ENCODE measurements around the gene FAM131A. TPM values are rescaled to one million over a fixed set of nuclear protein-coding genes. Genes with fewer than 3 reads are reported as not detected.

Gene FAM131A
- total and polyA plus RNA-seq, 2 donors (not counting 3 experiments of a cell fraction or from before 2014, with no cell fraction given) = 19.9 to 29.9 TPM

- CTCF ChIA-PET = interaction anchor here (1.0 to 6.9 kb wide), 8 partner anchors 10 to 402 kb away, joined by 3 to 52 read pairs (median 6); no protein-coding TSS in a partner anchor
- Histone ChIP-seq H3K27ac (ENCODE audit: insufficient read depth, low read depth, low read length) (no peak overlapping the region), H3K4me1 (ENCODE audit: control insufficient read depth, extremely low read depth, insufficient read depth, low read length) (peaks cover 10% of the 10 kb centered on the region), H3K79me2 (ENCODE audit: control insufficient read depth, insufficient read depth, low read length) (no peaks in the 10 kb centered on the region), H3K9me3 (replicated peaks; ENCODE audit: control insufficient read depth, insufficient read depth, low read length) (no peaks in the 10 kb centered on the region), H3K36me3 (ENCODE audit: control insufficient read depth in 2 of 2, extremely low read depth in 1 of 2, insufficient read depth in 2 of 2, low read length in 2 of 2) (no peaks in the 10 kb centered on the region), H3K9me1 (replicated peaks; ENCODE audit: control insufficient read depth, extremely low read depth, insufficient read depth, low read length) (no peaks in the 10 kb centered on the region), H3K27me3 (ENCODE audit: control insufficient read depth in 2 of 2, insufficient read depth in 2 of 2, low read length in 2 of 2) (peaks cover 26 to 31% of the 10 kb centered on the region in 2 experiments), H3K4me2 (ENCODE audit: insufficient read depth, low read length) (no peak overlapping the region), H2AFZ (ENCODE audit: low read depth, low read length) (no peak overlapping the region), H3K4me3 (replicated peaks in 1 of 3; ENCODE audit: insufficient read depth in 1 of 3, low read depth in 1 of 3, low read length in 3 of 3) (no peak overlapping the region), H4K20me1 (replicated peaks; ENCODE audit: control insufficient read depth, extremely low read depth, insufficient read depth, low read length) (no peaks in the 10 kb centered on the region), H3K9ac (replicated peaks; ENCODE audit: extremely low read depth, insufficient read depth, low read length) (no peak overlapping the region)
- intact Hi-C loops (cut with micrococcal nuclease) = loop anchor here (5.0 kb wide), 1 partner anchor 363 kb away; no protein-coding TSS in a partner anchor
- dilution Hi-C loops (cut with MboI; ENCODE audit: extremely low pct_ligation_motif_present, low sequenced_read_pairs) = no loop called here
- BruUV-seq (replicated peaks) = no TSS peak
- TF ChIP-seq POLR2A (IDR thresholded peaks at IDR 0.05; ENCODE audit: low read depth, low read length) (no peak), JUN (IDR thresholded peaks at IDR 0.05; ENCODE audit: borderline replicate concordance, insufficient read depth, insufficient read length, low read depth) (no peak), MYC (IDR thresholded peaks at IDR 0.05; ENCODE audit: low read depth, low read length) (no peak), MAX (IDR thresholded peaks at IDR 0.05; ENCODE audit: insufficient read depth, insufficient read length) (no peak), EZH2 (IDR thresholded peaks at IDR 0.05; ENCODE audit: borderline replicate concordance, low read depth, low read length, severe bottlenecking) (no peak), FOS (IDR thresholded peaks at IDR 0.05; ENCODE audit: borderline replicate concordance, insufficient read depth, low read length) (no peak), GATA2 (IDR thresholded peaks at IDR 0.05; ENCODE audit: insufficient read depth, insufficient read length, low read depth, low read length) (no peak), CTCF (IDR thresholded peaks at IDR 0.05; ENCODE audit: extremely low read depth in 1 of 2, insufficient read depth in 1 of 2, low read depth in 1 of 2, low read length in 2 of 2) (no peak), POLR2AphosphoS5 (IDR thresholded peaks at IDR 0.05; ENCODE audit: insufficient read depth, low read depth, low read length) (no peak)
- FAIRE-seq (no peak), DNase-seq (ENCODE audit: low read depth, low spot score) (no peak)
- POLR2A ChIA-PET = no interaction called here
Observed at GRCh38 chr3:184384856-184385422, 47.5 kb downstream of the FAM131A start.

All from endothelial cell of umbilical vein (primary cell).